22Rv1 (cell line): ENCODE results near the gene SYNRG.

ENCODE experiments used
- ZFX ChIP-seq: fragments of 450-650 bp; IDR thresholded peaks from 2 replicates; pipeline ENCODE4 v1.6.1; 2017; ENCODE audit warnings: antibody characterized with exemption, borderline replicate concordance
- TF ChIP-seq, protein P1 (sequence below): fragments of 450-650 bp; IDR thresholded peaks from 2 replicates; pipeline ENCODE4 v1.5.1; 2017; ENCODE audit warnings: mild to moderate bottlenecking

GRCh38 chr17:37604556-37604955 is 4.7 kb downstream of the SYNRG start:
- TF ChIP-seq, protein P1, sequence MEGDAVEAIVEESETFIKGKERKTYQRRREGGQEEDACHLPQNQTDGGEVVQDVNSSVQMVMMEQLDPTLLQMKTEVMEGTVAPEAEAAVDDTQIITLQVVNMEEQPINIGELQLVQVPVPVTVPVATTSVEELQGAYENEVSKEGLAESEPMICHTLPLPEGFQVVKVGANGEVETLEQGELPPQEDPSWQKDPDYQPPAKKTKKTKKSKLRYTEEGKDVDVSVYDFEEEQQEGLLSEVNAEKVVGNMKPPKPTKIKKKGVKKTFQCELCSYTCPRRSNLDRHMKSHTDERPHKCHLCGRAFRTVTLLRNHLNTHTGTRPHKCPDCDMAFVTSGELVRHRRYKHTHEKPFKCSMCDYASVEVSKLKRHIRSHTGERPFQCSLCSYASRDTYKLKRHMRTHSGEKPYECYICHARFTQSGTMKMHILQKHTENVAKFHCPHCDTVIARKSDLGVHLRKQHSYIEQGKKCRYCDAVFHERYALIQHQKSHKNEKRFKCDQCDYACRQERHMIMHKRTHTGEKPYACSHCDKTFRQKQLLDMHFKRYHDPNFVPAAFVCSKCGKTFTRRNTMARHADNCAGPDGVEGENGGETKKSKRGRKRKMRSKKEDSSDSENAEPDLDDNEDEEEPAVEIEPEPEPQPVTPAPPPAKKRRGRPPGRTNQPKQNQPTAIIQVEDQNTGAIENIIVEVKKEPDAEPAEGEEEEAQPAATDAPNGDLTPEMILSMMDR = no peak
- TF ChIP-seq ZFX = no peak
